KMS-11 (cell line): ENCODE data around the gene ANO8.
"Not testable (repeated sequence)": the region's sequence is repeated elsewhere in the genome, so short reads cannot be mapped to it uniquely, and the experiment has no call there.

Experiments
- H2AFZ ChIP-seq: fragments of 200-600 bp; sonication (generic); 2 replicates; pipeline ENCODE4 v1.6.1; 2016; ENCODE audit warnings: antibody characterized with exemption, mixed run types, low read depth
- H3K27ac ChIP-seq: fragments of 200-600 bp; sonication (generic); 2 replicates; pipeline ENCODE4 v1.6.1; 2016; ENCODE audit warnings: mild to moderate bottlenecking, mixed run types
- H3K27me3 ChIP-seq: fragments of 200-600 bp; sonication (generic); 2 replicates; pipeline ENCODE4 v1.6.1; 2017; ENCODE audit warnings: mild to moderate bottlenecking, low read depth, mixed run types, moderate library complexity; ENCODE audit not compliant: insufficient read depth
- H3K36me3 ChIP-seq: fragments of 200-600 bp; sonication (generic); 2 replicates; pipeline ENCODE4 v1.6.1; 2017; ENCODE audit warnings: mild to moderate bottlenecking, mixed run types; ENCODE audit not compliant: insufficient read depth
- H3K4me1 ChIP-seq: fragments of 200-600 bp; sonication (generic); 2 replicates; pipeline ENCODE4 v1.6.1; 2016; ENCODE audit warnings: mild to moderate bottlenecking, low read depth, mixed run types; ENCODE audit not compliant: poor library complexity, severe bottlenecking
- H3K4me2 ChIP-seq: fragments of 200-600 bp; sonication (generic); 2 replicates; pipeline ENCODE4 v1.7.0; 2016; ENCODE audit warnings: mild to moderate bottlenecking, mixed run types
- H3K4me3 ChIP-seq: fragments of 200-600 bp; sonication (generic); IDR thresholded peaks from 2 replicates; pipeline ENCODE4 v1.6.1; 2017; ENCODE audit warnings: low read depth, low read length, mixed read lengths; ENCODE audit not compliant: insufficient read depth
- H3K79me2 ChIP-seq: fragments of 200-600 bp; sonication (generic); 2 replicates; pipeline ENCODE4 v1.6.1; 2016; ENCODE audit warnings: low read depth, mixed run types; ENCODE audit not compliant: insufficient read depth
- H3K9ac ChIP-seq: fragments of 200-600 bp; sonication (generic); 2 replicates; pipeline ENCODE4 v1.6.1; 2016; ENCODE audit warnings: mild to moderate bottlenecking, mixed run types
- H4K20me1 ChIP-seq: fragments of 200-600 bp; sonication (generic); 2 replicates; pipeline ENCODE4 v1.6.1; 2016; ENCODE audit warnings: mild to moderate bottlenecking, mixed run types; ENCODE audit not compliant: insufficient read depth
- TF ChIP-seq, protein P1 (sequence below): fragments of 200-600 bp; sonication (generic); conservative IDR thresholded peaks from 2 replicates; pipeline ENCODE4 v1.6.1; 2017; ENCODE audit warnings: low read depth, mild to moderate bottlenecking, antibody characterized with exemption, low read length, moderate library complexity, mixed read lengths

Gene ANO8

GRCh38 chr19:17376935-17377600, 42.4 kb upstream of the ANO8 start, which contains the start of gene PLVAP:
Gene PLVAP (minus strand): TSS chr19:17377342. CDS start chr19:17377288, 54 bp downstream.
- H3K27me3 ChIP-seq = peaks cover 5% of the 10 kb centered on the region; the same call in 1 of the 2 replicates
- H3K4me3 ChIP-seq = no peak within 1 kb of the TSS
- no peak within 1 kb of the TSS for H3K27ac ChIP-seq
- TF ChIP-seq, protein P1, sequence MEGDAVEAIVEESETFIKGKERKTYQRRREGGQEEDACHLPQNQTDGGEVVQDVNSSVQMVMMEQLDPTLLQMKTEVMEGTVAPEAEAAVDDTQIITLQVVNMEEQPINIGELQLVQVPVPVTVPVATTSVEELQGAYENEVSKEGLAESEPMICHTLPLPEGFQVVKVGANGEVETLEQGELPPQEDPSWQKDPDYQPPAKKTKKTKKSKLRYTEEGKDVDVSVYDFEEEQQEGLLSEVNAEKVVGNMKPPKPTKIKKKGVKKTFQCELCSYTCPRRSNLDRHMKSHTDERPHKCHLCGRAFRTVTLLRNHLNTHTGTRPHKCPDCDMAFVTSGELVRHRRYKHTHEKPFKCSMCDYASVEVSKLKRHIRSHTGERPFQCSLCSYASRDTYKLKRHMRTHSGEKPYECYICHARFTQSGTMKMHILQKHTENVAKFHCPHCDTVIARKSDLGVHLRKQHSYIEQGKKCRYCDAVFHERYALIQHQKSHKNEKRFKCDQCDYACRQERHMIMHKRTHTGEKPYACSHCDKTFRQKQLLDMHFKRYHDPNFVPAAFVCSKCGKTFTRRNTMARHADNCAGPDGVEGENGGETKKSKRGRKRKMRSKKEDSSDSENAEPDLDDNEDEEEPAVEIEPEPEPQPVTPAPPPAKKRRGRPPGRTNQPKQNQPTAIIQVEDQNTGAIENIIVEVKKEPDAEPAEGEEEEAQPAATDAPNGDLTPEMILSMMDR = no peak
- H3K4me1 ChIP-seq = peaks cover 8% of the 10 kb centered on the region
- no peaks in the 10 kb centered on the region for H3K36me3 ChIP-seq
- no peaks in the 10 kb centered on the region for H3K79me2 ChIP-seq
- H2AFZ ChIP-seq = no peak within 1 kb of the TSS
- no peak within 1 kb of the TSS for H3K4me2 ChIP-seq
- H4K20me1 ChIP-seq = no peaks in the 10 kb centered on the region
- H3K9ac ChIP-seq = no peak within 1 kb of the TSS

DNA sequence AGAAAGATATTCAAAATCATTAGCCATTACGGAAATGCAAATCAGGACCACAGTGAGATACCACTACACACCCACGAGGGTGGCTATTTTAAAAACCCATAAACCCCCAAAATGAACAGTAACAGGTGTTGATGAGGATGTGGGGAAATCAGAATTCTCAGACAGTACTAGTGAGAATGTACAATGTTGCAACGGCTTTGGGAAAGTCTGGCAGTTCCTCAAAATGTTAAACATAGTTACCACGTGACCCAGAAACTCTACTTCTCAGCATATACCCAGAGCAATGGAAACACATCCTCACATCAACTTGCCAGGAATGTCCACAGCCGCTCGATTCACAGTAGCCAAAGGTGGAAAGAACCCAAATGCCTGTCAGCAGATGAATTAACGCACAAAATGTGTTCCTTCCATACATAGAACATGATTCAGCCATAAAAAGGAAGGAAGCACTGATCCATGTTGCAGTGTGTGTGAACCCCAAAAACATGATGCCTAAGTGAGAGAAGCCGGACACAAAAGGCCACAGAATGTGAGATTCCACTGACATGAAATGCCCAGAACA, 35.5 kb upstream of the ANO8 start:
- Histone ChIP-seq H3K79me2 (no peaks in the 10 kb centered on the region), H3K36me3 (no peaks in the 10 kb centered on the region), H3K4me3 (no peak overlapping the region), H3K9ac (no peak overlapping the region), H2AFZ (no peak overlapping the region), H4K20me1 (no peaks in the 10 kb centered on the region), H3K27ac (no peak overlapping the region), H3K4me1 (peaks cover 7% of the 10 kb centered on the region), H3K27me3 (no peaks in the 10 kb centered on the region; the same call in 1 of the 2 replicates), H3K4me2 (no peak overlapping the region)
- TF ChIP-seq, protein P1 = no peak

GRCh38 chr19:17365361-17365760, 30.7 kb upstream of the ANO8 start:
- Histone ChIP-seq H3K79me2 (no peaks in the 10 kb centered on the region), H3K9ac (no peak overlapping the region), H3K27ac (no peak overlapping the region), H4K20me1 (no peaks in the 10 kb centered on the region), H3K4me3 (no peak overlapping the region), H3K4me1 (no peaks in the 10 kb centered on the region), H3K4me2 (no peak overlapping the region), H3K27me3 (0 out of 2 replicates have a peak, but pooled peaks cover 3% of the 10 kb centered on the region), H2AFZ (no peak overlapping the region), H3K36me3 (no peaks in the 10 kb centered on the region)
- TF ChIP-seq, protein P1 = no peak

GRCh38 chr19:17363852-17364605, 29.4 kb upstream of the ANO8 start:
- H2AFZ ChIP-seq, H3K4me1 ChIP-seq, H3K9ac ChIP-seq, H3K4me3 ChIP-seq, H3K36me3 ChIP-seq, H3K27ac ChIP-seq, H3K79me2 ChIP-seq, H3K27me3 ChIP-seq, H3K4me2 ChIP-seq, H4K20me1 ChIP-seq: not testable (repeated sequence)
